Measurements from ENCODE around the gene LHX2. TPM values are rescaled to one million over a fixed set of nuclear protein-coding genes. Genes with fewer than 3 reads are reported as not detected.

The LHX2 gene
- total RNA-seq, 2 donors from 2014 or later = 0.23 TPM; not detected in 1

- no peaks in the 10 kb centered on the region for H3K27me3 ChIP-seq (replicated peaks; ENCODE audit: insufficient read depth)
- no peaks in the 10 kb centered on the region for H3K9me3 ChIP-seq
- DNase-seq (ENCODE audit: low spot score) = no peak
- no peaks in the 10 kb centered on the region for H3K4me1 ChIP-seq (replicated peaks)
- H3K4me3 ChIP-seq = no peak overlapping the region
- 88% methylated on average over 2 of the region's 2 CpGs for WGBS
- no peak overlapping the region for H3K27ac ChIP-seq
- H3K36me3 ChIP-seq = no peaks in the 10 kb centered on the region
- TF ChIP-seq POLR2AphosphoS5 (IDR thresholded peaks at IDR 0.05) = no peak
- no peak for TF ChIP-seq POLR2A (IDR thresholded peaks at IDR 0.05)
- no peak for TF ChIP-seq CTCF (IDR thresholded peaks at IDR 0.05)
- intact Hi-C loops (cut with DNase I) = no loop called here
Measured at GRCh38 chr9:124062172-124062571, 50.6 kb downstream of the LHX2 start.

GRCh38 chr9:124066783-124067577, 55.4 kb downstream of the LHX2 start:
- intact Hi-C loops (cut with DNase I) = no loop called here
- no peak for DNase-seq (ENCODE audit: low spot score)
- H3K4me3 ChIP-seq = no peak overlapping the region
- TF ChIP-seq CTCF (IDR thresholded peaks at IDR 0.05) = no peak
- no peak for TF ChIP-seq POLR2A (IDR thresholded peaks at IDR 0.05)
- TF ChIP-seq POLR2AphosphoS5 (IDR thresholded peaks at IDR 0.05) = no peak
- no peaks in the 10 kb centered on the region for H3K36me3 ChIP-seq
- no peaks in the 10 kb centered on the region for H3K27me3 ChIP-seq (replicated peaks; ENCODE audit: insufficient read depth)
- H3K9me3 ChIP-seq = no peaks in the 10 kb centered on the region
- WGBS = 85% methylated on average over 13 of the region's 13 CpGs
- no peaks in the 10 kb centered on the region for H3K4me1 ChIP-seq (replicated peaks)
- no peak overlapping the region for H3K27ac ChIP-seq

DNA sequence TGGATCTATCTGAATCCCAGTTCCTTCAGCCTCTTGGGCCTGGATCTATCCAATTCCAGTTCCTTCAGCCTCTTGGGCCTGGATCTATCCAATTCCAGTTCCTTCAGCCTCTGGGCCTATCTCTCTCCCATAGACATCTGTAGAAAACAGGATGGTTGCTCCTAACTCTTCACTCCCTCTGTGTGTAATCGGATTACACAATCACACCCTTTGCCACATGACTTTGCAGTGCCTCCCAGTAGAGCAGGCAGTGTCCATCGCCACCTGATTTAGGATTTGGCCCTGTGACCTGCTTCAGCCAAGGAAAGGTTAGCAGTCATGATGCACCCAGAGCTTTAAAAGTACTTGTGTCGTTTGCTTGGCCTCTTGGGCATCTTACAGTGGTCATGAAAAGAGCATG, 56.7 kb downstream of the LHX2 start:
- no peak overlapping the region for H3K27ac ChIP-seq
- no peaks in the 10 kb centered on the region for H3K9me3 ChIP-seq
- TF ChIP-seq POLR2A (IDR thresholded peaks at IDR 0.05) (no peak), POLR2AphosphoS5 (IDR thresholded peaks at IDR 0.05) (no peak), CTCF (IDR thresholded peaks at IDR 0.05) (no peak)
- no peak for DNase-seq (ENCODE audit: low spot score)
- no peaks in the 10 kb centered on the region for H3K27me3 ChIP-seq (replicated peaks; ENCODE audit: insufficient read depth)
- WGBS = 89% methylated on average over 3 of the region's 3 CpGs
- no peaks in the 10 kb centered on the region for H3K4me1 ChIP-seq (replicated peaks)
- H3K4me3 ChIP-seq = no peak overlapping the region
- intact Hi-C loops (cut with DNase I) = no loop called here
- H3K36me3 ChIP-seq = no peaks in the 10 kb centered on the region

DNA sequence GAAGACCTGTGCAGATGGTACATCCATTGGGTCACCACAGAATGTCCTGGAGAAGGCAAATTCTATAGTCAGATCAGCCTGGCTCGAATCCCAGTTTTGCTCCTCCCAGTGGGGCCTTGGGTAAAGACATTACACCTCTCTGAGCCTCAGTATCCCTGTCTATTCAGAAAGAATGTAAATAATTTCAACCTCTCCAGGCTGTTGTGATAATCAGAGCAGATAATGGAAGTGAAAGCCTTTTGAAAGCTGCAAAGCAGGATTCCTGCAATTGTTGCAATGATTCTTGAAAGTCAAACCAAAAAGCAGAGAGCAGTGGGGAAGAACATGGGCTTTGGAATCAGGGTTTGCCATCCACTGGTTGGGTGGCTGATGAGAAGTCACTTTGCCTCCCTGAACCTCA, 63.2 kb downstream of the LHX2 start:
- no peak for DNase-seq (ENCODE audit: low spot score)
- Histone ChIP-seq H3K4me1 (replicated peaks) (no peaks in the 10 kb centered on the region), H3K27ac (no peak overlapping the region), H3K4me3 (no peak overlapping the region), H3K9me3 (no peaks in the 10 kb centered on the region), H3K27me3 (replicated peaks; ENCODE audit: insufficient read depth) (no peaks in the 10 kb centered on the region), H3K36me3 (no peaks in the 10 kb centered on the region)
- TF ChIP-seq POLR2AphosphoS5 (IDR thresholded peaks at IDR 0.05) (no peak), POLR2A (IDR thresholded peaks at IDR 0.05) (no peak), CTCF (IDR thresholded peaks at IDR 0.05) (no peak)
- intact Hi-C loops (cut with DNase I) = no loop called here
- WGBS = 50% methylated on average over 1 of the region's 1 CpG

GRCh38 chr9:124075761-124076160, 64.2 kb downstream of the LHX2 start:
- no peak for DNase-seq (ENCODE audit: low spot score)

More at GRCh38 chr9:124075761-124076160, 64.2 kb downstream of the LHX2 start:
- intact Hi-C loops (cut with DNase I) = no loop called here
- Histone ChIP-seq H3K4me1 (replicated peaks) (no peaks in the 10 kb centered on the region), H3K27me3 (replicated peaks; ENCODE audit: insufficient read depth) (no peaks in the 10 kb centered on the region), H3K27ac (no peak overlapping the region), H3K4me3 (no peak overlapping the region), H3K36me3 (no peaks in the 10 kb centered on the region), H3K9me3 (no peaks in the 10 kb centered on the region)
- TF ChIP-seq POLR2A (IDR thresholded peaks at IDR 0.05) (no peak), CTCF (IDR thresholded peaks at IDR 0.05) (no peak)
- 91% methylated on average over 3 of the region's 3 CpGs for WGBS

Measured in prostate gland (tissue), 2 donors.